Measurements from ENCODE around the gene MLST8.

- TF ChIP-seq CTCF (conservative IDR thresholded peaks at IDR 0.05) (no peak), ZFX (IDR thresholded peaks at IDR 0.05) (no peak)
Measured at GRCh38 chr16:2162676-2163118, 42.6 kb upstream of the MLST8 start.
